Tibial nerve (tissue), 4 donors: ENCODE measurements around the gene MFSD2B. TPM values are rescaled to one million over a fixed set of nuclear protein-coding genes. Genes with fewer than 3 reads are reported as not detected.

Source experiments
- DNase-seq, 2 donors: peaks; one replicate each; pipeline ENCODE4 v3.0.0-alpha.2; 2019; ENCODE audit warnings: low spot score in 2 of 2
- H3K27ac ChIP-seq, 4 donors: fragments of 200-600 bp; sonication (generic) in 3 of 4; one replicate each; pipeline ENCODE4 v1.5.1; 2017 to 2019; ENCODE audit warnings: mild to moderate bottlenecking in 1 of 4
- H3K27me3 ChIP-seq, 2 donors: fragments of 200-600 bp; sonication (generic) in 1 of 2; one replicate each; pipeline versions ENCODE4 v1.5.1 to v1.6.0; 2017 to 2019
- H3K36me3 ChIP-seq, 3 donors: fragments of 200-600 bp; sonication (generic); one replicate each; pipeline ENCODE4 v1.5.1; 2018 to 2019
- H3K4me1 ChIP-seq, 4 donors: fragments of 200-600 bp; sonication (generic) in 3 of 4; one replicate each; pipeline ENCODE4 v1.5.1; 2017 to 2019
- H3K4me3 ChIP-seq, 4 donors: fragments of 200-600 bp; sonication (generic) in 3 of 4; one replicate each; pipeline ENCODE4 v1.5.1; 2017 to 2019; ENCODE audit warnings: mild to moderate bottlenecking in 1 of 4, moderate library complexity in 1 of 4
- H3K9me3 ChIP-seq, 4 donors: fragments of 200-600 bp; sonication (generic) in 3 of 4; one replicate each; pipeline ENCODE4 v1.5.1; 2017 to 2019
- CTCF ChIP-seq, 5 experiments: fragments of 200-600 bp in 3 of 5; fragments of 450-650 bp in 2 of 5; sonication (generic) in 3 of 5; IDR thresholded peaks; one replicate each; pipeline ENCODE4 v1.5.1; 2016 to 2019; ENCODE audit warnings: antibody characterized with exemption in 5 of 5, mild to moderate bottlenecking in 3 of 5, moderate library complexity in 2 of 5
- EP300 ChIP-seq, 2 donors: sonication (generic); formaldehyde crosslinking; IDR thresholded peaks; one replicate each; pipeline ENCODE4 v1.6.1; 2017; ENCODE audit warnings: antibody characterized with exemption in 2 of 2, mild to moderate bottlenecking in 1 of 2
- POLR2A ChIP-seq, 2 donors: fragments of 450-650 bp; IDR thresholded peaks; one replicate each; pipeline ENCODE4 v1.6.1; 2017; ENCODE audit warnings: antibody characterized with exemption in 2 of 2, mild to moderate bottlenecking in 2 of 2, moderate library complexity in 2 of 2
- WGBS, 2 donors: methylation state at CpG; one replicate each; pipeline ENCODE4 v1.1.5; 2018; 5-methylcytosine and 5-hydroxymethylcytosine counted together
- total RNA-seq, 4 donors: library from RNA; depleted of rRNA; stranded (reverse); fragments of >200 nt; gene quantifications; one replicate each; pipeline ENCODE4 v1.1.0, GENCODE V29; 2016

Gene MFSD2B
- total RNA-seq, 4 donors from 2014 or later, result 0.98 to 1.0 TPM; not detected in 2

GRCh38 chr2:23992931-23993330, 17.0 kb upstream of the MFSD2B start:
- H3K27ac ChIP-seq, result no peak overlapping the region
- H3K27me3 ChIP-seq, result no peaks in the 10 kb centered on the region
- TF ChIP-seq POLR2A (IDR thresholded peaks at IDR 0.05) (no peak), EP300 (IDR thresholded peaks at IDR 0.05) (no peak)
- no peaks in the 10 kb centered on the region for H3K9me3 ChIP-seq
- WGBS, 2 donors, result 52 to 65% methylated on average over 1 of the region's 1 CpG
- peaks cover 0 to 37% (median 0%) of the 10 kb centered on the region in 3 donors for H3K36me3 ChIP-seq
- no peak overlapping the region for H3K4me3 ChIP-seq
- no peak for DNase-seq
- no peaks in the 10 kb centered on the region for H3K4me1 ChIP-seq

- no peak overlapping the region for H3K27ac ChIP-seq
- H3K36me3 ChIP-seq, result peaks cover 0 to 43% (median 0%) of the 10 kb centered on the region in 3 donors
- WGBS, 2 donors, result 96% methylated on average over 8 of the region's 8 CpGs
- H3K27me3 ChIP-seq, result no peaks in the 10 kb centered on the region
- no peak for DNase-seq
- TF ChIP-seq CTCF (IDR thresholded peaks at IDR 0.05), result no peak
- TF ChIP-seq POLR2A (IDR thresholded peaks at IDR 0.05), result no peak
- no peak for TF ChIP-seq EP300 (IDR thresholded peaks at IDR 0.05)
- no peaks in the 10 kb centered on the region for H3K9me3 ChIP-seq
- H3K4me1 ChIP-seq, result no peaks in the 10 kb centered on the region
- H3K4me3 ChIP-seq, result no peak overlapping the region
These were observed 16.1 kb upstream of the MFSD2B start for GRCh38 chr2:23993736-23994269.

GRCh38 chr2:23994567-23994966, 15.3 kb upstream of the MFSD2B start:
- no peak overlapping the region for H3K27ac ChIP-seq
- no peaks in the 10 kb centered on the region for H3K4me1 ChIP-seq
- no peak overlapping the region for H3K4me3 ChIP-seq
- no peaks in the 10 kb centered on the region for H3K9me3 ChIP-seq
- DNase-seq, result no peak
- peaks cover 0 to 46% (median 0%) of the 10 kb centered on the region in 3 donors for H3K36me3 ChIP-seq
- WGBS, 2 donors, result 33 to 51% methylated on average over 1 of the region's 1 CpG
- no peak for TF ChIP-seq CTCF (IDR thresholded peaks at IDR 0.05)
- TF ChIP-seq POLR2A (IDR thresholded peaks at IDR 0.05), result no peak
- TF ChIP-seq EP300 (IDR thresholded peaks at IDR 0.05), result no peak
- H3K27me3 ChIP-seq, result no peaks in the 10 kb centered on the region

GRCh38 chr2:24007693-24008092, 2.2 kb upstream of the MFSD2B start:
- H3K9me3 ChIP-seq, result no peaks in the 10 kb centered on the region
- no peak overlapping the region for H3K27ac ChIP-seq
- H3K4me3 ChIP-seq, result no peak overlapping the region
- peaks cover 0 to 17% (median 10%) of the 10 kb centered on the region in 4 donors for H3K4me1 ChIP-seq
- DNase-seq, result no peak
- peaks cover 0 to 4% (median 0%) of the 10 kb centered on the region in 3 donors for H3K36me3 ChIP-seq
- peaks cover 0 to 29% of the 10 kb centered on the region in 2 donors for H3K27me3 ChIP-seq
- TF ChIP-seq CTCF (IDR thresholded peaks at IDR 0.05) (no peak), EP300 (IDR thresholded peaks at IDR 0.05) (no peak), POLR2A (IDR thresholded peaks at IDR 0.05) (no peak)

GRCh38 chr2:24008672-24009366, 1.1 kb upstream of the MFSD2B start:
- no peaks in the 10 kb centered on the region for H3K9me3 ChIP-seq
- peaks cover 0 to 29% of the 10 kb centered on the region in 2 donors for H3K27me3 ChIP-seq
- DNase-seq, result no peak
- peaks cover 0 to 17% (median 10%) of the 10 kb centered on the region in 4 donors for H3K4me1 ChIP-seq
- H3K27ac ChIP-seq, result no peak overlapping the region
- H3K4me3 ChIP-seq, result no peak overlapping the region
- 54 to 56% methylated on average over 13 of the region's 13 CpGs for WGBS, 2 donors
- H3K36me3 ChIP-seq, result no peaks in the 10 kb centered on the region
- TF ChIP-seq EP300 (IDR thresholded peaks at IDR 0.05) (no peak), CTCF (IDR thresholded peaks at IDR 0.05) (no peak), POLR2A (IDR thresholded peaks at IDR 0.05) (no peak)
